ENCODE measurements around the gene TBC1D20. TPM values are rescaled to one million over a fixed set of nuclear protein-coding genes. Genes with fewer than 3 reads are reported as not detected.

TBC1D20 gene
- total and polyA plus RNA-seq, 2 donors (not counting 3 experiments of a cell fraction or from before 2014, with no cell fraction given) = 34.3 to 36.1 TPM

GRCh38 chr20:406200-407132, 55.9 kb downstream of the TBC1D20 start:
- no peaks in the 10 kb centered on the region for H4K20me1 ChIP-seq (replicated peaks; ENCODE audit: control insufficient read depth, extremely low read depth, insufficient read depth, low read length)
- intact Hi-C loops (cut with micrococcal nuclease) (loop anchor here (1.0 to 2.0 kb wide), 3 partner anchors 34 to 52 kb away; no protein-coding TSS in a partner anchor), dilution Hi-C loops (cut with MboI; ENCODE audit: extremely low pct_ligation_motif_present, low sequenced_read_pairs) (no loop called here)
- ChIA-PET POLR2A (interaction anchor here (1.0 kb wide), 2 partner anchors 35 to 59 kb away, joined by 6 read pairs; partner anchors contain the start of gene NRSN2), CTCF (interaction anchor here (1.0 to 1.6 kb wide), 11 partner anchors 8 to 333 kb away, joined by 3 to 16 read pairs (median 5); no protein-coding TSS in a partner anchor)
- FAIRE-seq (no peak), DNase-seq (ENCODE audit: low read depth, low spot score) (no peak)
- TF ChIP-seq EZH2 (IDR thresholded peaks at IDR 0.05; ENCODE audit: borderline replicate concordance, low read depth, low read length, severe bottlenecking) (no peak), GATA2 (IDR thresholded peaks at IDR 0.05; ENCODE audit: insufficient read depth, insufficient read length, low read depth, low read length) (no peak), JUN (IDR thresholded peaks at IDR 0.05; ENCODE audit: borderline replicate concordance, insufficient read depth, insufficient read length, low read depth) (no peak), POLR2A (IDR thresholded peaks at IDR 0.05; ENCODE audit: low read depth, low read length) (no peak), POLR2AphosphoS5 (IDR thresholded peaks at IDR 0.05; ENCODE audit: insufficient read depth, low read depth, low read length) (no peak), MYC (IDR thresholded peaks at IDR 0.05; ENCODE audit: low read depth, low read length) (no peak), FOS (IDR thresholded peaks at IDR 0.05; ENCODE audit: borderline replicate concordance, insufficient read depth, low read length) (no peak), CTCF (IDR thresholded peaks at IDR 0.05; ENCODE audit: extremely low read depth in 1 of 2, insufficient read depth in 1 of 2, low read depth in 1 of 2, low read length in 2 of 2) (no peak)
- TF ChIP-seq, protein P1, sequence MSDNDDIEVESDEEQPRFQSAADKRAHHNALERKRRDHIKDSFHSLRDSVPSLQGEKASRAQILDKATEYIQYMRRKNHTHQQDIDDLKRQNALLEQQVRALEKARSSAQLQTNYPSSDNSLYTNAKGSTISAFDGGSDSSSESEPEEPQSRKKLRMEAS (IDR thresholded peaks at IDR 0.05; ENCODE audit: insufficient read depth, insufficient read length) = no peak
- no peak overlapping the region for H2AFZ ChIP-seq (ENCODE audit: low read depth, low read length)
- no peak overlapping the region for H3K27ac ChIP-seq (ENCODE audit: insufficient read depth, low read depth, low read length)
- no peaks in the 10 kb centered on the region for H3K27me3 ChIP-seq (ENCODE audit: control insufficient read depth in 2 of 2, insufficient read depth in 2 of 2, low read length in 2 of 2)
- no peak overlapping the region for H3K4me3 ChIP-seq (replicated peaks in 1 of 3; ENCODE audit: insufficient read depth in 1 of 3, low read depth in 1 of 3, low read length in 3 of 3)
- H3K36me3 ChIP-seq (ENCODE audit: control insufficient read depth in 2 of 2, extremely low read depth in 1 of 2, insufficient read depth in 2 of 2, low read length in 2 of 2) = peaks cover 0 to 6% of the 10 kb centered on the region in 2 experiments
- H3K9me1 ChIP-seq (replicated peaks; ENCODE audit: control insufficient read depth, extremely low read depth, insufficient read depth, low read length) = no peaks in the 10 kb centered on the region
- no TSS peak for BruUV-seq (replicated peaks)
- H3K9ac ChIP-seq (replicated peaks; ENCODE audit: extremely low read depth, insufficient read depth, low read length) = no peak overlapping the region
- peaks cover 29% of the 10 kb centered on the region for H3K79me2 ChIP-seq (ENCODE audit: control insufficient read depth, insufficient read depth, low read length)
- no peaks in the 10 kb centered on the region for H3K9me3 ChIP-seq (replicated peaks; ENCODE audit: control insufficient read depth, insufficient read depth, low read length)
- H3K4me2 ChIP-seq (ENCODE audit: insufficient read depth, low read length) = no peak overlapping the region
- H3K4me1 ChIP-seq (ENCODE audit: control insufficient read depth, extremely low read depth, insufficient read depth, low read length) = peaks cover 17% of the 10 kb centered on the region
